Measurements from ENCODE around the gene PRAC1. TPM values are rescaled to one million over a fixed set of nuclear protein-coding genes. Genes with fewer than 3 reads are reported as not detected.

PRAC1 gene
- total RNA-seq (not detected), polyA plus RNA-seq (1 to 10 TPM in 1 of 3 donors, not detected in 2; 2.7 TPM)
- long read RNA-seq, donor 1: 0 reads
- long read RNA-seq, donor 2: 0 reads
- long read RNA-seq, donor 3: 0 reads
- long read RNA-seq, donor 4: 0 reads
- long read RNA-seq, donor 5: 0 reads
- long read RNA-seq, donor 6: 0 reads
- long read RNA-seq, donor 7: 0 reads
- long read RNA-seq, donor 8: 0 reads
- long read RNA-seq, donor 9: 0 reads
- long read RNA-seq, donor 10: 0 reads

DNA sequence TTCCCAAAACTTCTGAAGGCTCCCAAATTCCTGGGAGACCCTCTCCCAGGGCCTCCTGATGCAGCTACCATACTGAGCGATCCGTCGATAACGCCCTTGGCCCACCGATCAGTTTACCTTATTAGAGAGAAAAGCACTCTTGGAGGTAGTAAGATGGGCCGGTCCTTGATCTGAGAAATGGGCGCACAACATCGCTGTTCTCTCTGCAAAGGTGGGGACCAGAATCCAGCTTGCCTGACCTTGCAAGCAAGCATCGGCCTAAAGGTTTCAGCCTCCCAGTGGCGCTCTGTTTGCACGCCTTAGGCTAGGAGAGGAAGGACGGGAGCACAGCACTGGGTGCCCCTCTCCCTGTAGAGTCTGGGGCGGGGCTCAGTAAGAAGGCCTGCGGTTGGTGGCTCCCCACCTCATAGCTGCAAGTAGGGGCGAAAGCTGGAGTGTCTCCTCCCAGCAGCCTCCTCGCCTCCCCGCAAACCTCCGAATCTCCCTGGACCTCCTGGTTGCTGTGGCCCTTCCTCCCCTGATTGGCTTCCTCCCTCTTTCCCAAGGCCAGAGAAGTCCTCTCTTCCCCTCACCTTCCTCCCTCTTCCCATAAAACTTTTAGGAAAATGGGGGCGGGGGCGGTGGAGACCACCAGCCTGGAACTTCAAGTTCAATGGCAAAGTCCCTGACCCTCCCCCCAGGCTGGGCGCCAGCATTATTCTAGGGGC, at the start of gene PRAC1:
PRAC1 (minus strand) TSS at position 318 of the 707 bp plus-strand sequence; CDS start at position 192, 126 bp downstream.
- Histone ChIP-seq H3K4me1 (replicated peaks in 1 of 2) (peaks cover 0 to 6% of the 10 kb centered on the region in 2 donors), H3K27ac (no peak within 1 kb of the TSS), H3K4me3 (no peak within 1 kb of the TSS)

DNA sequence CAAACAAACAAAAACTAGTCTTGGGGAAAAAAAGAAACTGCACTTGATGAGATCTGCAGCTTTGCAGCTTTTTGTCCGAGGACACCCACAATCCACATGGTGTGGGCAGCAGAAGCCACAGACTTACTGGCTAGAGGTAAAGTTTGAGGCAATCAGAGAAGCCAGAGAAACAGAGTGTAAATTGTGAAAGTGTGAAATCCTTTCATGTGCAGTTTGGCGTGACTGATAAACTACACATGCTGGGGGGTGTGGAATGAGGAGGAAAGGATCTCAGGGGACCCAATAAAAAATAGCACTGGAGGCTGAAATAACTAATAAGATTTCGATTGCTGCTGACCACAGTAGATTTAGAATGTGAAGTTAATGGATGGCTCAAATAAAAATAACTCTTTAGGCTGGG, 48.6 kb upstream of the PRAC1 start:
- WGBS, 4 donors: 39 to 52% (median 47%) methylated on average over 3 of the region's 3 CpGs
- H3K27ac ChIP-seq: no peak overlapping the region
- intact Hi-C loops (cut with DNase I): no loop called here
- H3K4me3 ChIP-seq: no peak overlapping the region
- no peak for DNase-seq
- H3K4me1 ChIP-seq (replicated peaks in 1 of 2): no peaks in the 10 kb centered on the region
- H3K27me3 ChIP-seq: peaks cover 12% of the 10 kb centered on the region
- no peaks in the 10 kb centered on the region for H3K36me3 ChIP-seq (replicated peaks in 1 of 2)
- H3K9me3 ChIP-seq (replicated peaks in 1 of 3): no peaks in the 10 kb centered on the region
- TF ChIP-seq CTCF (IDR thresholded peaks at IDR 0.05): no peak

More for the DNA sequence above, at the start of gene PRAC1:
- no peak for DNase-seq
- 8 to 12% (median 9%) methylated on average over 20 to 21 of the region's 21 CpGs for WGBS, 4 donors
- no peaks in the 10 kb centered on the region for H3K36me3 ChIP-seq (replicated peaks in 1 of 2)
- TF ChIP-seq CTCF (IDR thresholded peaks at IDR 0.05) (no peak), POLR2A (IDR thresholded peaks at IDR 0.05) (no peak)
- H3K9me3 ChIP-seq (replicated peaks in 1 of 3): no peaks in the 10 kb centered on the region
- intact Hi-C loops (cut with DNase I): loop anchor here (5.0 kb wide), 2 partner anchors 45 to 70 kb away; no protein-coding TSS in a partner anchor
- H3K27me3 ChIP-seq: peaks cover 98% of the 10 kb centered on the region

GRCh38 chr17:48769009-48769675, 46.8 kb upstream of the PRAC1 start:
- Histone ChIP-seq H3K27me3 (peaks cover 12% of the 10 kb centered on the region), H3K4me1 (replicated peaks in 1 of 2) (no peaks in the 10 kb centered on the region), H3K9me3 (replicated peaks in 1 of 3) (no peaks in the 10 kb centered on the region), H3K4me3 (no peak overlapping the region), H3K27ac (no peak overlapping the region), H3K36me3 (replicated peaks in 1 of 2) (no peaks in the 10 kb centered on the region)
- TF ChIP-seq POLR2A (IDR thresholded peaks at IDR 0.05) (no peak), CTCF (IDR thresholded peaks at IDR 0.05) (no peak)
- no peak for DNase-seq
- 85 to 93% (median 92%) methylated on average over 5 of the region's 5 CpGs for WGBS, 4 donors
- intact Hi-C loops (cut with DNase I): no loop called here

DNA sequence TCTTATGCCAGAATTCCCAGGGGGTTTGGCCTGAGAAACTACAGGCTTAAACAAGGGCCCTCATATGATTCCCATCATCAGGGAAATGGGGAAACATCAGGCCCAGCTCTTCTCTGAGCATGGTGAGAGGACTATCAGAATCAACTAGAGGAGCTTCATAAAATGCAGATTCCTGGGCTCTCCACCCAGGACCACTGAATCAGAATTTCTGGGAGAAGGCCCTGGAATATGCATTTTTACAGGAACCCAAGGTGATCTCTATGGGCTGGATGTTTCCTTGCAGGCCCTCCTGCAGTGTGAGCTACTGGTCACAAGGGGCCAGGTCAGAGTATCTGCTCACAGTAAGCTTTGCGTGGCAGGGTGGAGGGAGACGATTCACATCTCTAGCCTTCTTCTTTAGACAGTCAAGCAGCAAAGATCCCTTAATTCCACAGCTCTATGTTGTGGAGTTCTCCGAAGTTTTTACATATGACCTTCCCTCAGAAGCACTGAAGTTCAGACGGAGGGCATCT, 45.0 kb upstream of the PRAC1 start:
- DNase-seq: no peak
- Histone ChIP-seq H3K4me3 (no peak overlapping the region), H3K27me3 (peaks cover 23% of the 10 kb centered on the region), H3K4me1 (replicated peaks in 1 of 2) (no peaks in the 10 kb centered on the region), H3K27ac (no peak overlapping the region), H3K9me3 (replicated peaks in 1 of 3) (no peaks in the 10 kb centered on the region), H3K36me3 (replicated peaks in 1 of 2) (no peaks in the 10 kb centered on the region)
- 72 to 93% (median 84%) methylated on average over 4 of the region's 4 CpGs for WGBS, 4 donors
- intact Hi-C loops (cut with DNase I): no loop called here
- TF ChIP-seq CTCF (IDR thresholded peaks at IDR 0.05): no peak
- TF ChIP-seq POLR2A (IDR thresholded peaks at IDR 0.05): no peak

Measured in adrenal gland (tissue), 19 donors.